Trophoblast cell (in vitro differentiated cells and primary cell): Measurements from ENCODE around the gene MDGA2.

ENCODE experiments used
- DNase-seq, 2 donors: peaks; one replicate each; pipeline ENCODE4 v3.0.0-alpha.2; 2016
- H2AFZ ChIP-seq: 2 replicates; pipeline ENCODE4 v1.6.1; 2013; ENCODE audit warnings: low read length, moderate library complexity, mild to moderate bottlenecking; ENCODE audit not compliant: insufficient read depth, poor library complexity
- H2AK5ac ChIP-seq: 2 replicates; pipeline ENCODE4 v1.6.1; 2013; ENCODE audit warnings: mild to moderate bottlenecking, low read length
- H2BK120ac ChIP-seq: 2 replicates; pipeline ENCODE4 v1.6.1; 2013; ENCODE audit warnings: low read length, mild to moderate bottlenecking, moderate library complexity; ENCODE audit not compliant: insufficient read depth, poor library complexity
- H2BK12ac ChIP-seq: 2 replicates; pipeline ENCODE4 v1.6.1; 2013; ENCODE audit warnings: mild to moderate bottlenecking, low read length, moderate library complexity
- H2BK5ac ChIP-seq: 2 replicates; pipeline ENCODE4 v1.6.1; 2013; ENCODE audit warnings: low read length, low read depth, moderate library complexity, mild to moderate bottlenecking; ENCODE audit not compliant: poor library complexity
- H3K14ac ChIP-seq: 2 replicates; pipeline ENCODE4 v1.6.1; 2013; ENCODE audit warnings: mild to moderate bottlenecking, low read length
- H3K18ac ChIP-seq: 2 replicates; pipeline ENCODE4 v1.6.1; 2013; ENCODE audit warnings: mild to moderate bottlenecking, low read length
- H3K23ac ChIP-seq: 2 replicates; pipeline ENCODE4 v1.6.1; 2013; ENCODE audit warnings: low read length
- H3K27ac ChIP-seq: 2 replicates; pipeline ENCODE4 v1.5.1; 2013; ENCODE audit warnings: low read depth, mild to moderate bottlenecking, inconsistent platforms, low read length, moderate library complexity
- H3K27me3 ChIP-seq: 2 replicates; pipeline ENCODE4 v1.6.1; 2013; ENCODE audit warnings: inconsistent platforms, mild to moderate bottlenecking, low read length, moderate library complexity; ENCODE audit not compliant: insufficient read depth
- H3K36me3 ChIP-seq, 2 experiments: 1 replicate in 1 of 2; 2 replicates in 1 of 2; pipeline ENCODE4 v1.6.1; 2013; ENCODE audit warnings: low read length in 2 of 2, mild to moderate bottlenecking in 2 of 2, moderate library complexity in 1 of 2; ENCODE audit not compliant: insufficient read depth in 2 of 2, control insufficient read depth in 1 of 2
- H3K4ac ChIP-seq: 2 replicates; pipeline ENCODE4 v1.6.1; 2013; ENCODE audit warnings: low read depth, mild to moderate bottlenecking, low read length, moderate library complexity
- H3K4me1 ChIP-seq, 2 experiments: 1 replicate in 1 of 2; 2 replicates in 1 of 2; pipeline ENCODE4 v1.6.1; 2013; ENCODE audit warnings: low read length in 2 of 2, mild to moderate bottlenecking in 2 of 2, moderate library complexity in 1 of 2; ENCODE audit not compliant: insufficient read depth in 2 of 2, control insufficient read depth in 1 of 2
- H3K4me2 ChIP-seq: 2 replicates; pipeline ENCODE4 v1.6.1; 2013; ENCODE audit warnings: inconsistent platforms, mild to moderate bottlenecking, low read length, moderate library complexity
- H3K4me3 ChIP-seq: 2 replicates; pipeline ENCODE4 v1.5.1; 2013; ENCODE audit warnings: mild to moderate bottlenecking, low read depth, low read length, inconsistent platforms
- H3K79me1 ChIP-seq: one replicate; pipeline ENCODE4 v1.6.1; 2013; ENCODE audit warnings: low read length
- H3K79me2 ChIP-seq: 2 replicates; pipeline ENCODE4 v1.6.1; 2013; ENCODE audit warnings: low read length, mild to moderate bottlenecking; ENCODE audit not compliant: control insufficient read depth, insufficient read depth, poor library complexity
- H3K9ac ChIP-seq: 2 replicates; pipeline ENCODE4 v1.6.1; 2013; ENCODE audit warnings: mild to moderate bottlenecking, low read length
- H3K9me3 ChIP-seq: 2 replicates; pipeline ENCODE4 v1.6.1; 2013; ENCODE audit warnings: low read depth, mild to moderate bottlenecking, control low read depth, inconsistent platforms, low read length; ENCODE audit not compliant: insufficient read depth
- H4K12ac ChIP-seq: 2 replicates; pipeline ENCODE4 v1.6.1; 2013; ENCODE audit warnings: low read depth, mild to moderate bottlenecking, low read length, moderate library complexity
- H4K8ac ChIP-seq: 2 replicates; pipeline ENCODE4 v1.6.1; 2013; ENCODE audit warnings: low read depth, mild to moderate bottlenecking, low read length, moderate library complexity
- H4K91ac ChIP-seq: one replicate; pipeline ENCODE4 v1.6.1; 2013; ENCODE audit warnings: low read depth, mild to moderate bottlenecking, low read length, moderate library complexity
- WGBS: extraction: QIAGEN DNeasy Blood & Tissue Kit; methylation state at CpG from one replicate; pipeline ENCODE4 v1.1.7; 2013; ENCODE audit warnings: missing lambda C conversion rate; ENCODE audit not compliant: insufficient read length, insufficient coverage; ENCODE audit errors: extremely low coverage; 5-methylcytosine and 5-hydroxymethylcytosine counted together

MDGA2 gene

GRCh38 chr14:46885566-46885965 lies 789.8 kb downstream of the MDGA2 start:
- no peaks in the 10 kb centered on the region for H3K4me1 ChIP-seq
- no peak overlapping the region for H2BK5ac ChIP-seq
- H4K91ac ChIP-seq, result no peak overlapping the region
- no peak overlapping the region for H2BK12ac ChIP-seq
- no peak overlapping the region for H3K18ac ChIP-seq
- no peak for DNase-seq
- H4K8ac ChIP-seq, result no peak overlapping the region
- H3K14ac ChIP-seq, result no peak overlapping the region
- H2AK5ac ChIP-seq, result no peak overlapping the region
- no peak overlapping the region for H3K23ac ChIP-seq
- H3K4me3 ChIP-seq, result no peak overlapping the region
- no peak overlapping the region for H3K4ac ChIP-seq
- H3K36me3 ChIP-seq, result no peaks in the 10 kb centered on the region
- no peak overlapping the region for H2AFZ ChIP-seq
- WGBS, result no CpG with 5 or more reads among the region's 3 CpGs
- H3K9me3 ChIP-seq, result no peaks in the 10 kb centered on the region
- H4K12ac ChIP-seq, result no peak overlapping the region
- no peak overlapping the region for H2BK120ac ChIP-seq
- H3K9ac ChIP-seq, result no peak overlapping the region
- H3K4me2 ChIP-seq, result no peak overlapping the region
- no peak overlapping the region for H3K27ac ChIP-seq
- H3K79me1 ChIP-seq, result no peaks in the 10 kb centered on the region
- no peaks in the 10 kb centered on the region for H3K79me2 ChIP-seq
- H3K27me3 ChIP-seq, result no peaks in the 10 kb centered on the region

- H3K4ac ChIP-seq, result no peak overlapping the region
- no peak overlapping the region for H3K18ac ChIP-seq
- no peak overlapping the region for H3K27ac ChIP-seq
- no peak overlapping the region for H2AFZ ChIP-seq
- no peaks in the 10 kb centered on the region for H3K27me3 ChIP-seq
- no peak overlapping the region for H4K12ac ChIP-seq
- no peak overlapping the region for H3K4me2 ChIP-seq
- H3K14ac ChIP-seq, result no peak overlapping the region
- H2BK5ac ChIP-seq, result no peak overlapping the region
- DNase-seq, result no peak
- no peaks in the 10 kb centered on the region for H3K36me3 ChIP-seq
- no peaks in the 10 kb centered on the region for H3K79me2 ChIP-seq
- H3K9me3 ChIP-seq, result no peaks in the 10 kb centered on the region
- H3K23ac ChIP-seq, result no peak overlapping the region
- H3K9ac ChIP-seq, result no peak overlapping the region
- H4K91ac ChIP-seq, result no peak overlapping the region
- no peak overlapping the region for H2BK12ac ChIP-seq
- H3K4me1 ChIP-seq, result no peaks in the 10 kb centered on the region
- no peak overlapping the region for H2BK120ac ChIP-seq
- no peaks in the 10 kb centered on the region for H3K79me1 ChIP-seq
- H3K4me3 ChIP-seq, result no peak overlapping the region
- H4K8ac ChIP-seq, result no peak overlapping the region
- H2AK5ac ChIP-seq, result no peak overlapping the region
Observed at GRCh38 chr14:46861753-46862152, 813.7 kb downstream of the MDGA2 start.

- Histone ChIP-seq H3K4me2 (no peak overlapping the region), H4K8ac (no peak overlapping the region), H3K27ac (no peak overlapping the region), H2AK5ac (no peak overlapping the region), H3K9me3 (no peaks in the 10 kb centered on the region), H2BK120ac (no peak overlapping the region), H3K14ac (no peak overlapping the region), H3K36me3 (no peaks in the 10 kb centered on the region), H3K79me1 (no peaks in the 10 kb centered on the region), H3K4me3 (no peak overlapping the region), H3K18ac (no peak overlapping the region), H4K12ac (no peak overlapping the region), H3K4ac (no peak overlapping the region), H3K23ac (no peak overlapping the region), H3K27me3 (no peaks in the 10 kb centered on the region), H4K91ac (no peak overlapping the region), H2AFZ (no peak overlapping the region), H2BK5ac (no peak overlapping the region), H3K9ac (no peak overlapping the region), H3K4me1 (no peaks in the 10 kb centered on the region), H3K79me2 (no peaks in the 10 kb centered on the region), H2BK12ac (no peak overlapping the region)
- no peak for DNase-seq
- 100% methylated on average over 1 of the region's 11 CpGs for WGBS
Observed at GRCh38 chr14:46840944-46841720, 834.3 kb downstream of the MDGA2 start.

- Histone ChIP-seq H3K9ac (no peak overlapping the region), H3K4me2 (no peak overlapping the region), H3K4ac (no peak overlapping the region), H4K91ac (no peak overlapping the region), H3K18ac (no peak overlapping the region), H4K8ac (no peak overlapping the region), H3K27ac (no peak overlapping the region), H3K79me2 (no peaks in the 10 kb centered on the region), H2AK5ac (no peak overlapping the region), H2AFZ (no peak overlapping the region), H3K79me1 (no peaks in the 10 kb centered on the region), H3K23ac (no peak overlapping the region), H3K36me3 (no peaks in the 10 kb centered on the region), H3K9me3 (no peaks in the 10 kb centered on the region), H3K4me3 (no peak overlapping the region), H2BK120ac (no peak overlapping the region), H2BK12ac (no peak overlapping the region), H3K4me1 (no peaks in the 10 kb centered on the region), H2BK5ac (no peak overlapping the region), H4K12ac (no peak overlapping the region), H3K14ac (no peak overlapping the region), H3K27me3 (no peaks in the 10 kb centered on the region)
- peak in 1 of 2 donors; percentile 5 for DNase-seq
- WGBS, result no CpG with 5 or more reads among the region's 42 CpGs
Observed at GRCh38 chr14:46820291-46820690, 855.1 kb downstream of the MDGA2 start.
